Stimulated activated CD8-positive, alpha-beta memory T cell treated with anti-CD3 and anti-CD28 coated beads, Interleukin-7, amount 100 ng/mL, for 4 hours (primary cell): ENCODE results near the gene SORBS2.
"Not testable (repeated sequence)": the region's sequence is repeated elsewhere in the genome, so short reads cannot be mapped to it uniquely, and the experiment has no call there.

Experiments used
- DNase-seq, 2 donors: peaks; one replicate each; pipeline ENCODE4 v3.0.0-alpha.2; 2020; ENCODE audit warnings: low read depth in 2 of 2

SORBS2 gene

DNA sequence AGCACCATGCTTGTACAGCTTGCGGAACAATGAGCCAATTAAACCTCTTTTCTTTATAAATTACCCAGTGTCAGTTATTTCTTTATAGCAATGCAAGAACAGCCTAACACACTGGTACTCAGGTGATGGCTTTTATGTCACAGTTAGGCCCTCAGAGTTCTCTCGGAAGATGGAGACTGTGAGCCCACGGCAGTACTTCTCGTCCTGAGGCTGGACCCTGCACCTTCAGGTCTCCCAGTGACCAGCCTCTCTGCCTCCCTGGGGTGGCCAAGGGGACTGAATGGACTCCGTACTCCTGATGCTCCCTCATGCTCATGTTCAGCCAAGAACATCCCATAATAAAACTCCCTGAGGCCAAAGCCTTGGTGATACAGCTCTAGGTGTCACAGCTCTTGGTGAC lies 251.7 kb downstream of the SORBS2 start:
- no peak for DNase-seq

DNA sequence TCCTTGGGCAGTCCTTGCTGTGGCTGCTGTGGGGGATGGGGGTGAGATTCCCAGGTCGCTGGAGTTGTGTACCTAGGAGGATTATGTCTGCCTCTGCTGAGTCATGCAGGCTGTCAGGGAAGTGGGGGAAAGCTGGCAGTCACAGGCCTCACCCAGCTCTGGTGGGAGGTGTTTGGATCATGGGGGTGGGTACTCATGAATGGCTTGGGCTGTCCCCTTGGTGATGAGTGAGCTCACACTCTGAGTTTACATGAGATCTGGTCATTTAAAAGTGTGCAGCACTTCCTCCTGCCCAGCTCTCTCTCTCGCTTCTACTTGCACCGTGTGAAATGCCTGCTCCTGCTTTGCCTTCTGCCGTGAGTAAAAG lies 252.1 kb downstream of the SORBS2 start:
- DNase-seq: no peak

DNA sequence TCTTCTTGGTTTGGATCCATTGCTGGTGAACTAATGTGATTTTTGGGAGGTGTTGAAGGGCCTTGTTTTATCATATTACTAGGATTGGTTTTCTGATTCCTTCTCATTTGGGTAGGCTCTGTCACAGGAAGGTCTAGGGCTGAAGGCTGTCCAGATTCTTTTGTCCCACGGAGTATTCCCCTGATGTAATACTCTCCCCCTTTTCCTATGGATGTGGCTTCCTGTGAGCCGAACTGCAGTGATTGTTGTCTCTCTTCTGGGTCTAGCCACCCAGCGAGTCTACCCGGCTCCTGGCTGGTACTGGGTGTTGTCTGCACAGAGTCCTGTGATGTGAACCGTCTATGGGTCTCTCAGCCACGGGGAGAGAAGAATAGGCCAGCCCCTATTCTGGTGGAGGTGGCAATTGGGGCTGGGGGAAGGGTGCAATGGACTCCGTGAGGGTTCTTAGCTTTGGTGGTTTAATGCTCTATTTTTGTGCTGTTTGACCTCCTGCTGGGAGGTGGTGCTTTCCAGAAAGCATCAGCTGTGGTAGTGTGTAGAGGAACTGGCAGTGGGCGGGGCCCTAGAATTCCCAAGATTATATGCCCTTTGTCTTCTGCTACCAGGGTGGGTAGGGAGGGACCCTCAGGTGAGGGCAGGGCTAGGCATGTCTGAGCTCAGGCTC lies 252.6 kb downstream of the SORBS2 start:
- not testable (repeated sequence) for DNase-seq

DNA sequence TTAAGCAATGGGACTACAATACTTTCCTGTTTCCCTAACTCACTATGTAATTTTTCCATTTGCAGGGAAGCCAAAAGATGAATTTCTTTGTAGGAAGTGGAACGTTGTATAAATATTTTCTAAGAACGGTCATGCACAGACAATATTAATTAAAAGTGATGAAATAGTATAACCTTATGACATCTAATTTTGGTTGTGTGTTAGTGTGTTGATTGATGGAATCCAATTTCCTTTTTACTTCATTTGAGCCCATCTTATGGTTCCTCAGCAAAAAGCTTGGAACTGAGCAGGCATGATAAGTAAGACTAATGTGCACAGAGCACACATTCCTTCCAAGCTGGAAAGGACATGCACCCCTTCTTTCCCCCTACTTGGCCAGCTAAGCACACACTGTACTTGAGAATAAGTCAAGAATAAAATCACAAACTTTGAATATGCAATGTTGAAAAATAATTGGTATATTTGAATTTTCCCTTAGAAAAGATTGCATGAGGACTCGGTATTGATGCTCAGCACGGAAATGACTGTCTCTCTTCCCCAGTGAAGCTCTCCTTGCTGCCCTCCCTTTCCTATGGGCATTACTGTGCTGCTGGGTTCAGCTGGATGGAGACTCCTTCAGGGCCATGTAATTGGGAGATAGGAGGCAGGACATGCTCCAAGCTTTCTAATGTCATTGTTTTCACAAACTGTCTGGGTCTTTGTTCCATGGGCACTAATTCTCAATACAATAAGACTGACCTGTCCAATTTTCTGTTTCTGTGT lies 257.4 kb downstream of the SORBS2 start:
- no peak for DNase-seq

DNA sequence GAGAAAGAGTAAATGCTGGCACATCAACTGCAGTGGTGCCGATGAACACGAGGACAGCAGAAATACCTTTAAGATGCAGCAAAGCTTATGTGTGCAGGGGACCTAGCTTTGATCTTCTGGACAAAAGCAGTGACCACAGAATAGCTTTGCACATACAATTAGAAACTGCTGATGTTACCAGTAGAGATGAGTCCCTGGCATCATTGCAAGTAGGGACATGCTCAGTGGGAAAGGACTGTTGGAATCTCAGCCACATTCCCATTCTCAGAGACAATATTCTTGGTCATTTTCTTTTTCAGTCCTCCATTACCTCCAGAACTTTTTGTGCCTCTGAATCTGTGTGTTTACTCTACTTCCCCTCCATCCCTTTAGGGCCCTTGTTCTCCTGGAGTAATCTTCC lies 259.7 kb downstream of the SORBS2 start:
- DNase-seq: no peak

DNA sequence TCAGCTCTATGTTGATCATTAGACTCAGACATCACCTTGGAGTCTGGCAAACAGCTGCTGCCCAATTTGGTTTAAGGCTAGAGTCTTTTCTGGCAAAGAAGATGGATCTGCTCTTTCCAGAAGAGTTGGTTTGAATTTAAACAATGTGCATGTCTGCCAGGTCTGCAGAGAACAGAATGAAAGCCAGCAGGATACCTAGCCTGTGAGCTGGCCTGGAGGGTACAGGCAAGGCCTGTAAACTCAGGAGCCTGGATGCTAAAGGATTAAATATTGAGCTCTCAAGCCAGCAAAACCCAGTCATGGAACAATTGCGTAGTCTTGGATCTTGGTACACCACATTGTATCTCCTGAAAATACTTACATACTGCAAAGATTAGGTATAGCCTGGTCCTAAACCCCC lies 261.1 kb downstream of the SORBS2 start:
- no peak for DNase-seq

DNA sequence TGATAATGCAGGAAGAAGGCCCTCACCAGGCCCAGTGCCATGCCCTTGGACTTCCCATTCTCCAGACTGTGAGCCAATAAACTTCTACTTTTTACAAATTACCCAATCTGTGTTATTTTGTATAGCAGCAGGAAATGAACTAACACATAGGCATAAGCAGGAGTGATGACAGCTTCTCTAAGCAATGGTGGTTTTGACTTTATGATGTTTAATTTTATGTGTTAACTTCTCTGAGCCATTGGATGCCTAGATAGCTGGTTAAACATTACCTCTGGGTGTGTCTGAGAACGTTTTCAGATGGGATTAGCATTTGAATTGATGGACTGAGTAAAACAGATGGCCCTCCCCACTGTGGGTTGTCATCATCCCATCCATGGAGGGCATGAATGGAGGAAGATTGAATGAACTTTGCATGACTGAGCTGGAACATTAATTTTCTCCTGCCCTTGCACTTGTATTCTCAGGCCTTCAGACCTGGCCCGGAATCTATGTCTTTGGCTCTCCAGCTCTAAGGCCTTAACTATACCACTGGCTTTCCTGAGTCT lies 262.8 kb downstream of the SORBS2 start:
- DNase-seq: no peak

DNA sequence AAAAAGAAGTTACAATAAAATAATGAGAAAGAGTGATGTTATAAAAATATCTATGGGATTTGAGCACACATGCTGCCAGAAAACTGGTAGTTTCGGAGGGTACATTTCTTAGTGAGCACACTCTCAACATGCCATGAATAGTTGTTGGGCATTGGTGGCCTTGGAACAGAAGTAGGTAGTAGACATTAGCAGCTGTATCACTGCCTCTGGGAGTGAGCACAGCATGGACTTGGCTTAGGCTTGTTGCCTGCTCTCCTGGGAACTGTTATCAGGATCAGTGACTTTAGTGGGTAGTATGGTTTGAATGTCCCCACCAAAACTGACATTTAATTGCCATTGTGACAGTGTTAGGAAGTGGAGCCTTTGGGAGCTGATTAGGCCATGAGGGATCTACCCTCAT lies 263.4 kb downstream of the SORBS2 start:
- no peak for DNase-seq

DNA sequence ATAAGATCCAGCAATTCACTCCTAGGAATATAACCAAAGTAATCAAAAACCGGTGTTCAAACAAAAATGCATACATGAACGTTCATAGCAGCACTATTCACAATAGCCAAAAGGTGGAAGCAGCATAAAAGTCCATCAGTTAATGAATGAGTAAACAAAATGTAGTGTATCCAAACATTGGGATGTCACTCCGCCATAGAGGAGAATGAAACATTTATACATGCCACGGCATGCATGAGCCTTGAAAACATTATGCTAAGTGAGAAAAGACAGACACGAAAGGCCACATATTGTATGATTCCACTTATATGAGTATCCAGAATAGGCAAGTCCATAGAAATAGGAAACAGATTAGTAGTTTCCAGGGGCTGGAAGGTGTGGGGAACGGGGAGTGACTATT lies 265.7 kb downstream of the SORBS2 start:
- no peak for DNase-seq

DNA sequence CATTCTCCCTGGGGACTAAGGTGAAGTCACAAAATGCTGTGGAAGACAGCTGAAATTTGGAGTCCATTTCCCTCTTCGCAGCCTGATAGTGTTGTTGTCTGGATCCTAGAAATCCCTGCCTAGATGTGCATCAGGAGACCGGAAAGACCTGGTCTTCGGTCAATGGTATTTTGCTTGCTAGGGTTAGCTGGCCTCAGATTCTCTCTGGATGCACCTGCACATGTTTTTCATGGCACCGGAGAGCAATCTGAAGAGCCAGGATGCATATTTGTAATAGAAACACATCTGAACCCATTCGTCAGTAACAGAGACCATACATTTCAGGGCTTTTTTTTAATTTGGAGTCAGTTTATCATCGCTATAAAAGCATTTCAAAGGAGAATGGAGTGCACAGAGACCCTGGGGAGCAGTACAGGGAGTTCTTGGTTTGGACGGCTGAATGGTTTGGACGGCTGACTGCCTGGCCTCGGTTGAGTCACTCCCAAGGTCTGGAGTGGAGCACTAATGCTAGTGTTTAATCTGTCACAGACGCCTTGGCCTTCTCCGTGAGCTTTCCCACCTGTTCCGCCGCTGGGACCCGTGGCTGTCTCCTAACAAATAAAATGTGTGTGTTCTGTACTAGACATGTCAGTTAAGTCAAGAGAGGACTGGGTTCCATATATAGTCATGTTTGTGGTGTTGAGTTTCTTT lies 269.2 kb downstream of the SORBS2 start:
- no peak for DNase-seq

DNA sequence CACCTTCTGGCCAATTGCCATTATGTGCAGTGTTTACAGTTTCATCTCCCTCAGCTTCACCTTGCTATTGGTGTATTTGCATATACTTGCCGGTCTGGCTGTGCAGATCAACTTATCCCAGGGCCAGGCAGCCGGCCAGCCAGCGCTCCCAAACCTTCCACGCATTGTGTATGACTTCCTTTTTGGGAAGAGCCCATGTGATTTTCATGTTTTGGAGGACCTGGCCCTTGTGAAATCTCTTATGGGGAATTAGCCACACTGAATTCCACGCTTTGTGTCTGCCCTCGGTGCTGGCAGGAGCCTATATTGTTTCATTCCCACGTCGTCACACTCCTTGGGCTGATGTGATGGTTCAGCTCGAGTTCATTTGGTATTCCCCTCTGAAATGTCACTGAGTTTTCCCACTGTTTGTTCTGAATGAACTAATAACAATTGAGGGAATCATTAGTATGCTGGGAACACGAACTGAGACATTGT lies 270.7 kb downstream of the SORBS2 start:
- no peak for DNase-seq

DNA sequence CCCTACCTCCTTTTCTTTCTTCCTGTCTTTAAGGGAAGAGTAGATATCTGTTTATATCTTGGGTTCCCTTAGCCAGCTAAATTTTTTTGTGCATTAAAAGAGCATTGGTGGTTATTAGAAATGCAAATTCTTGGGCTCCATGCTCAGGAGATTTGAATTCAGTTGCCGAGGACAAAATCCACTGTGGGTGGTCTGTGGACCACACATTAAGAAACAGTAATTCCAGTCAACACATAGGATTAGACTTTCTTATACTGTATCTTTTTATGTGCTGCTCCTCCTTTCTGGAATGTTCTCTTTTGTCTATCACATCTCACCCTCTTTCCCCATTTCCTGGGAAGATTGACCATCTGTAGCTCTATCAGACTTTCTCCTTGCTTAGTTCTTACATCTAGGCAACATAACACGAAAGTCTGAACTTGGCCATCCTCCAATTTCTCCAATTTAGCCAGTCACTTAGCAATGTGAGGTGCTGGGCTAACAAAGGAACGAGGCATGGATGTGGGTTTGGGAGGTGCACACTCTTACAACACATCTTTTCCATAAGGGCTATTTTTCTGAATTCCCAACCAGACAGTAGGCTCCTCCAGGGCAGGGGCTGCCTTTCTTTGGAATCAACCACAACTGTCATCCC lies 271.4 kb downstream of the SORBS2 start:
- no peak for DNase-seq

DNA sequence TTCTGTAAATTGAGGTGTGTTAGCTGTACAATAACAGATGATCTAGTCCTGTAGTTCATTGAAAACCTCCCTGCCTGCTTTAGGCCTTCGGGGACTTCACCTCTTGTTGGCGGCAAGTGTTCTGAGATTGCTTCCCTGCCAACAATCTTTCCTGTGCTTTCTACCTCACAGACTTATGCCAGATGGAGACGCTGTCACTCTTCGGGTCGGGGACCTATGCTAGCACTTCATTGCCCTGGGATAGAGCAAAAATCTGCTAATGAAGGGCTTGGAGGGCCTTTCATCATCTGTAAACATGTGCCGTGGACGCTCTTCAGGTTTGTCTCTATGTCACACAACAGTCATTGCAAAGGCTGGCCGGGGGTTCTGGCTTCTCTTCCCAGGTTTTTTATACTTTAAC lies 272.0 kb downstream of the SORBS2 start:
- no peak for DNase-seq

DNA sequence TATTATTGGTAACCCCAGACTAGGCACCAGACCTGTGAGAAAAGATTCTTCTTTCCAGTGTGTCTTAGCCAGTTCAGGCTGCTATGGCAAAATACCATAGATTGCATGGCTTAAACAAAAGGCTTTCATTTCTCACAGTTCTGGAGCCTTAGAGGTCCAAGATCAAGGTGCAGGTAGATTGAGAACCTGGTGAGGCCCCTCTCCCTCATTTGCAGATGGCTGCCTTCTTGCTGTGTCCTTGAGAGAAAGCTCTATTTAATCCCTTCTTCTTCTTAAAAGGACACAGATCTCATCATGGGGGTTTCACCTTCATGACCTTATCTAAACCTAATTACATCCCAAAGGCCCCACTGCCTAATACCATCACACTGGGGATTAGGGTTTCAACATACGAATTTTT lies 273.2 kb downstream of the SORBS2 start:
- no peak for DNase-seq

DNA sequence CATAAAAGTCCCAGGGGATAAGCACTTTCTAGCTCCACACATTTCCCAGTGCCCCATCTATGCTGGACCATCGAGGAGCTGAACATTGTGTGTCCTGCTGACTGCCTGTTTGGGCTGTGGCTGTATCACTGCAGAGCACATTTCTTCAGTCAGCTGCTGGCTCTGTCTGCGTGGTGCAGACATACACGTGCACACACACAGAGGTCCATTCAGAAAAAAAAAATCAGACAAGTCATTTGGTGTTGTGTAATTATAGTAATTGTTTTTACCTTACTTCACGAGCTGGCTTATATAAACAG lies 275.6 kb downstream of the SORBS2 start:
- no peak for DNase-seq

DNA sequence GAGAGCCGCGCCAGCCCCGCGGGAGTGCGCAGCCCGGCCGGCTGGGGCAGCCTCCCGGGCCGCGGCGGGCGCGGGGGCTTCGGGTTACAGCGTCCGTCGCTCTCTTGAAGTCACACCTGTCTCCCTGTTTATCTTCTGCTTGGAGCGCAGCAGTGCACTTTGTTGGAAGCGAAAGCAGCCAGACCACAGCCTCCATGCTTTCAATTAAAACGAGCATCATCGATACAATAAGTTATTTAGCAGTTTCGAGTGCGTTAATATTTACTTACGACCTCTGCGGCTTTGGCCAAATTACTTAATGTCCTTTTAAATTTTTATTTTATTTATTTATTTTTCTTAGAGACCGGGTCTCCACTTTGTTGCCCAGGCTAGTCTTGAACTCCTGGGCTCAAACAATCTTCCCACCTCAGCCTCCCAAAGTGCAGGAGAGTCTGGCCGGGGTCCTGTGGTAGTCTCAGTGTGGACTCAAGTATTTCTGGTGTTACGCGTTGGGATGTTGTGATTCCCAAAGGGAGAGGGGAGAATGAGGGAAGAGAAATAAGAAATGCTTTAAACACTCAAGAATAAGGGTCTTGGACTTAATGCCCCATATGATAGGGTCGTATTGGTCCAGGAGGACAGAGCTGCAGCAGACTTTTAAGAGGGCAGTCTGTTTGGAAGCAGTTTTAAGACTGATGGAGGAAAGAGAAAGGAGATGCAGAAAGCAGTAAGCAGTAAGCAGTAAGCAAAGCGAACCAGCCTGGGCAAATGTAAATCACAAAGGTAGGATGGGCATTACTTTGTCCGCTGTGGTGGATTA lies 276.2 kb downstream of the SORBS2 start:
- DNase-seq: no peak
